Measurements from ENCODE around the gene STX8.
"Not testable (repeated sequence)": the region's sequence is repeated elsewhere in the genome, so short reads cannot be mapped to it uniquely, and the experiment has no call there.

The STX8 gene

GRCh38 chr17:9342225-9342624 is 233.4 kb downstream of the STX8 start:
- DNase-seq (ENCODE audit: low read depth): no peak

- DNase-seq (ENCODE audit: low read depth): no peak
Observed at GRCh38 chr17:9339958-9340357, 235.7 kb downstream of the STX8 start.

- DNase-seq (ENCODE audit: low read depth): not testable (repeated sequence)
Observed at GRCh38 chr17:9339482-9339881, 236.1 kb downstream of the STX8 start.

- no peak for DNase-seq (ENCODE audit: low read depth)
Observed at GRCh38 chr17:9336817-9337216, 238.8 kb downstream of the STX8 start.

GRCh38 chr17:9334536-9335446 is 240.8 kb downstream of the STX8 start:
- no peak for DNase-seq (ENCODE audit: low read depth)

- DNase-seq (ENCODE audit: low read depth): no peak
Observed at GRCh38 chr17:9332132-9332494, 243.5 kb downstream of the STX8 start.

GRCh38 chr17:9331279-9332131 is 244.1 kb downstream of the STX8 start:
- DNase-seq (ENCODE audit: low read depth): no peak

GRCh38 chr17:9330611-9331271 is 244.9 kb downstream of the STX8 start:
- DNase-seq (ENCODE audit: low read depth): no peak

GRCh38 chr17:9330141-9330540 is 245.5 kb downstream of the STX8 start:
- no peak for DNase-seq (ENCODE audit: low read depth)

- DNase-seq (ENCODE audit: low read depth): no peak
Observed at GRCh38 chr17:9329251-9329921, 246.2 kb downstream of the STX8 start.

- DNase-seq (ENCODE audit: low read depth): no peak
Observed at GRCh38 chr17:9324864-9325263, 250.8 kb downstream of the STX8 start.

GRCh38 chr17:9322326-9322725 is 253.3 kb downstream of the STX8 start:
- no peak for DNase-seq (ENCODE audit: low read depth)

- no peak for DNase-seq (ENCODE audit: low read depth)
Observed at GRCh38 chr17:9321890-9322289, 253.7 kb downstream of the STX8 start.

GRCh38 chr17:9315360-9315759 is 260.3 kb downstream of the STX8 start:
- no peak for DNase-seq (ENCODE audit: low read depth)

- no peak for DNase-seq (ENCODE audit: low read depth)
Observed at GRCh38 chr17:9313346-9313745, 262.3 kb downstream of the STX8 start.

- no peak for DNase-seq (ENCODE audit: low read depth)
Observed at GRCh38 chr17:9309216-9309615, 266.4 kb downstream of the STX8 start.

- no peak for DNase-seq (ENCODE audit: low read depth)
Observed at GRCh38 chr17:9308069-9308468, 267.6 kb downstream of the STX8 start.

GRCh38 chr17:9307313-9307998 is 268.2 kb downstream of the STX8 start:
- peak; percentile 8 for DNase-seq (ENCODE audit: low read depth)

- no peak for DNase-seq (ENCODE audit: low read depth)
Observed at GRCh38 chr17:9306086-9306485, 269.5 kb downstream of the STX8 start.

GRCh38 chr17:9299695-9300094 is 275.9 kb downstream of the STX8 start:
- no peak for DNase-seq (ENCODE audit: low read depth)

- no peak for DNase-seq (ENCODE audit: low read depth)
Observed at GRCh38 chr17:9298776-9299295, 276.8 kb downstream of the STX8 start.
